CD4-positive, alpha-beta T cell (primary cell): ENCODE data around the gene ME3. TPM values are rescaled to one million over a fixed set of nuclear protein-coding genes. Genes with fewer than 3 reads are reported as not detected.

Experiments
- ATAC-seq: fragments of 200-7000 bp; cut with Tn5 transposase; one replicate; pipeline ENCODE4 v1.10.0; 2022; ENCODE audit warnings: mild to moderate bottlenecking; ENCODE audit not compliant: poor library complexity
- CTCF ChIA-PET: fragments of 350-600 bp; sonication (Branson Sonifier 250); formaldehyde crosslinking; loops from one replicate; lab custom pipeline; 2021; ENCODE audit warnings: antibody characterized with exemption, inconsistent platforms; lab: Charles Lee
- POLR2A ChIA-PET: fragments of 350-600 bp; sonication (Branson Sonifier 250); formaldehyde crosslinking; loops from one replicate; lab custom pipeline; 2021; ENCODE audit warnings: antibody characterized with exemption, inconsistent platforms; lab: Charles Lee
- DNase-seq, 14 experiments: peaks; one replicate each; pipeline ENCODE4 v3.0.0-alpha.2; 2013 to 2020; ENCODE audit warnings: mixed read lengths in 2 of 14
- H3K27ac ChIP-seq, 2 donors: one replicate each; pipeline versions ENCODE4 v1.5.1 to v1.7.0; 2013; ENCODE audit warnings: low read length in 2 of 2, low read depth in 1 of 2, mild to moderate bottlenecking in 1 of 2
- H3K27me3 ChIP-seq, 2 experiments: 1 replicate in 1 of 2; 2 replicates in 1 of 2; pipeline versions ENCODE4 v1.6.1 to v1.7.0; 2013; ENCODE audit warnings: low read length in 2 of 2, control low read depth in 1 of 2, mild to moderate bottlenecking in 1 of 2, moderate library complexity in 1 of 2; ENCODE audit not compliant: insufficient read depth in 2 of 2, control insufficient read depth in 1 of 2
- H3K36me3 ChIP-seq: one replicate; pipeline ENCODE4 v1.6.1; 2013; ENCODE audit warnings: low read length, control low read depth; ENCODE audit not compliant: insufficient read depth
- H3K4me1 ChIP-seq: one replicate; pipeline ENCODE4 v1.6.1; 2013; ENCODE audit warnings: low read length, control low read depth; ENCODE audit not compliant: insufficient read depth
- H3K4me3 ChIP-seq: one replicate; pipeline ENCODE4 v1.5.1; 2013; ENCODE audit warnings: mild to moderate bottlenecking, low read length, moderate library complexity
- H3K9me3 ChIP-seq, 2 experiments: 1 replicate in 1 of 2; 2 replicates in 1 of 2; pipeline versions ENCODE4 v1.6.1 to v1.7.0; 2013; ENCODE audit warnings: low read length in 2 of 2, mild to moderate bottlenecking in 2 of 2, control low read depth in 1 of 2, moderate library complexity in 1 of 2; ENCODE audit not compliant: control insufficient read depth in 1 of 2, insufficient read depth in 1 of 2
- H3K27ac Mint-ChIP-seq: one replicate; pipeline ENCODE4 v1.8.0; 2020; ENCODE audit warnings: mixed read lengths
- H3K27me3 Mint-ChIP-seq: one replicate; pipeline ENCODE4 v1.8.0; 2021; ENCODE audit warnings: mixed read lengths
- H3K36me3 Mint-ChIP-seq: one replicate; pipeline ENCODE4 v1.8.0; 2021; ENCODE audit warnings: low read depth, mixed read lengths
- H3K4me1 Mint-ChIP-seq: one replicate; pipeline ENCODE4 v1.8.0; 2021; ENCODE audit warnings: low read depth, mixed read lengths
- H3K4me3 Mint-ChIP-seq: one replicate; pipeline ENCODE4 v1.8.0; 2020; ENCODE audit warnings: mild to moderate bottlenecking, mixed read lengths
- H3K9me3 Mint-ChIP-seq: one replicate; pipeline ENCODE4 v1.8.0; 2020; ENCODE audit warnings: mixed read lengths
- intact Hi-C, 2 experiments: fragments of 100-400 bp; cut with DNase I in 1 of 2; cut with micrococcal nuclease in 1 of 2; formaldehyde crosslinking; loops; one replicate each; pipeline versions ENCODE4 v1.15.1 to v1.9.0; 2023 to 2025; cut with DNase I, micrococcal nuclease
- total RNA-seq, 174 experiments: library from RNA in 2 of 174; stranded (reverse) in 2 of 174; gene quantifications; one replicate each; pipeline ENCODE4 v1.2.3 and lab custom pipeline; 2021 to 2026
- TF ChIP-seq, protein P1 (sequence below): fragments of 200-600 bp; IDR thresholded peaks from one replicate; pipeline ENCODE4 v1.8.0; 2022; ENCODE audit warnings: antibody characterized with exemption, mild to moderate bottlenecking

Gene ME3
- total RNA-seq, 2 experiments from 2014 or later, result 9.1 to 10.6 TPM

DNA sequence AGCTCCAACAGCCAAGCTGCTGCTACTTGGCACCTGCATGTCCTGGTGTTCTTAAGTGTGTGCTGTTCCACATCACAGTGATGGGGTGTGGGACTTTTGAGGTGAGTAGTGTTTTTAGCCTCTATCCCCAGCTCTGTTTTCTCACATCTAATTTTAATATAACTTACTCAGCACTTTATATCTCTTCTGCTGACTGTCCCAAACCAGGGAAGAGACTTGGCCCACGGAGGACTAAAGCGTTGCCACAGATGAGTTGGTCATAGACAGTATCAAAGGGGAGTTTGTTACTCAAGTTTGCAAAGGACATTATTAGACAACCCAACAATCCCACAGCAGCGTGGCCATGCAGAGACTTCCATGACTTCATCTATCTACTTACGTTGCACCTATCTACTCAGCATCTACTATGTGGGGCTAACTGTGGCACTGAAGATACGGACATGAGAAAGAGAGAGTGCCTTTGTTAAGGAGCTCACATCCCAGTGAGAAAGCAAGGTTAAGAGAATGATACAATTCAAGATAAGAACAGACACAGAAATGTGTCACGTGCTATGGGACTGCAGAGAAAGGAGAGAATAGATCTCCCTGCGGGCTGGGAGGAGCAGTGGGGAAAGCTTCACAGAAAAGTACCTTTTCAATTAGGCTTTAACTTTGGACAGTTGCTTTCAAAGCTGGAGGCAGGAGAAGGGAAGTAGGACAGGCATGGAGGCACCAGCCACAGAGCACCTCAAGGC is 82.4 kb downstream of the ME3 start:
- Mint-ChIP-seq H3K9me3 (no peaks in the 10 kb centered on the region), H3K4me3 (no peak overlapping the region), H3K4me1 (peaks cover 14% of the 10 kb centered on the region), H3K27me3 (no peaks in the 10 kb centered on the region), H3K27ac (no peak overlapping the region), H3K36me3 (no peaks in the 10 kb centered on the region)
- H3K4me3 ChIP-seq, result no peak overlapping the region
- peaks cover 4% of the 10 kb centered on the region for H3K4me1 ChIP-seq
- no peak for DNase-seq
- POLR2A ChIA-PET, result no interaction called here
- intact Hi-C loops, result no loop called here
- no peaks in the 10 kb centered on the region for H3K36me3 ChIP-seq
- CTCF ChIA-PET, result no interaction called here
- ATAC-seq, result no peak
- TF ChIP-seq, protein P1, sequence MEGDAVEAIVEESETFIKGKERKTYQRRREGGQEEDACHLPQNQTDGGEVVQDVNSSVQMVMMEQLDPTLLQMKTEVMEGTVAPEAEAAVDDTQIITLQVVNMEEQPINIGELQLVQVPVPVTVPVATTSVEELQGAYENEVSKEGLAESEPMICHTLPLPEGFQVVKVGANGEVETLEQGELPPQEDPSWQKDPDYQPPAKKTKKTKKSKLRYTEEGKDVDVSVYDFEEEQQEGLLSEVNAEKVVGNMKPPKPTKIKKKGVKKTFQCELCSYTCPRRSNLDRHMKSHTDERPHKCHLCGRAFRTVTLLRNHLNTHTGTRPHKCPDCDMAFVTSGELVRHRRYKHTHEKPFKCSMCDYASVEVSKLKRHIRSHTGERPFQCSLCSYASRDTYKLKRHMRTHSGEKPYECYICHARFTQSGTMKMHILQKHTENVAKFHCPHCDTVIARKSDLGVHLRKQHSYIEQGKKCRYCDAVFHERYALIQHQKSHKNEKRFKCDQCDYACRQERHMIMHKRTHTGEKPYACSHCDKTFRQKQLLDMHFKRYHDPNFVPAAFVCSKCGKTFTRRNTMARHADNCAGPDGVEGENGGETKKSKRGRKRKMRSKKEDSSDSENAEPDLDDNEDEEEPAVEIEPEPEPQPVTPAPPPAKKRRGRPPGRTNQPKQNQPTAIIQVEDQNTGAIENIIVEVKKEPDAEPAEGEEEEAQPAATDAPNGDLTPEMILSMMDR, result no peak
- no peak overlapping the region for H3K27ac ChIP-seq
- no peaks in the 10 kb centered on the region for H3K27me3 ChIP-seq
- H3K9me3 ChIP-seq, result no peaks in the 10 kb centered on the region

DNA sequence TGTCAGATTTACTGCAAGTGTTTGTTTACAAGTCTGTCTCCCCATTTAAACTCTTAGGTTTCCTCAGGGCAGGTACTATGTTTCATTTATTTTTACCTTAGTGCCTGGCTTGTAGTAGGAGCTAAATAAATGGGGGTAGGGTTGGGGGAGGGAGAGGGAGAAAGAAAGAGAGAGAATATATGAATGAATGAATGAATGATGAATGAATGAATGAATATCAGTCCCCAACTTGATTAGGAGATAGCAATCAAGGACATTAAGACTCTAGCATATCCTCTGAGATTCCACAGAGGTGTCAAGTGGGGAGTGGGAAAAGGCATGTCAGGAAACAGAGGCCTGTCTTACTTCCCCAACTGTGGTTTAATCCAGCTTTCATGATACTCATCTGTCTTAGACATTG is 83.2 kb downstream of the ME3 start:
- Mint-ChIP-seq H3K4me3 (no peak overlapping the region), H3K27me3 (no peaks in the 10 kb centered on the region), H3K36me3 (no peaks in the 10 kb centered on the region), H3K9me3 (no peaks in the 10 kb centered on the region), H3K4me1 (peaks cover 14% of the 10 kb centered on the region), H3K27ac (no peak overlapping the region)
- H3K4me1 ChIP-seq, result peaks cover 4% of the 10 kb centered on the region
- DNase-seq (no peak), ATAC-seq (no peak)
- H3K27ac ChIP-seq, result no peak overlapping the region
- H3K36me3 ChIP-seq, result no peaks in the 10 kb centered on the region
- ChIA-PET CTCF (no interaction called here), POLR2A (no interaction called here)
- TF ChIP-seq, protein P1, result no peak
- intact Hi-C loops, result no loop called here
- no peak overlapping the region for H3K4me3 ChIP-seq
- no peaks in the 10 kb centered on the region for H3K27me3 ChIP-seq
- no peaks in the 10 kb centered on the region for H3K9me3 ChIP-seq

DNA sequence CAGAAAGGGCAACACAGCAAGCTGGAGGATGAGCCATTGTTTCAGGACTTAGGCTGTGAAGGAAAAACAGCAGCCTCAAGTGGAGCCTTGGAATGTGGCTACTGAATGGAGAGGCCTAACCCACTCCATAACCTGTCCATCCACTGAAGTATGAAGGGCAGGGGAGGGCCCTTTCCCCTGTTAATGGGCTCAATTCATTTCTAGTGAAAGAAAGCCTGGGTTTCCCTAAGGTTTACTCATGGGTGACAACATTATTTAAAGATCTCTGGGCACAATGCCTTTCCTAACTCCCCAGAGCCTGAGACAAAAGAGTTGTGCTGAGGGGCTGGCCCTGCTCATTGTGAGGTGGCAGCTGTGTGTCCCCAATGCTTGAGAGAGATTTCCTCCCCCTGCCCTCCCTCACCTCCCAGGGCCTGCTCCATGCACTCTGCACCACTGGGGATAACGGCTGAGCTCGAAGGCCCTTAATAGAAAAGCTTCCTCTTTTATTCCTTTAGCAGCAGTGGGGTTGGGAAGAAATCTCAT is 83.8 kb downstream of the ME3 start:
- Mint-ChIP-seq H3K4me3 (no peak overlapping the region), H3K4me1 (peaks cover 14% of the 10 kb centered on the region), H3K9me3 (no peaks in the 10 kb centered on the region), H3K36me3 (no peaks in the 10 kb centered on the region), H3K27me3 (no peaks in the 10 kb centered on the region), H3K27ac (no peak overlapping the region)
- POLR2A ChIA-PET, result no interaction called here
- intact Hi-C loops, result no loop called here
- H3K4me1 ChIP-seq, result peaks cover 4% of the 10 kb centered on the region
- H3K36me3 ChIP-seq, result no peaks in the 10 kb centered on the region
- H3K4me3 ChIP-seq, result no peak overlapping the region
- ATAC-seq (no peak), DNase-seq (no peak)
- no peak overlapping the region for H3K27ac ChIP-seq
- CTCF ChIA-PET, result no interaction called here
- TF ChIP-seq, protein P1, result no peak
- no peaks in the 10 kb centered on the region for H3K9me3 ChIP-seq
- H3K27me3 ChIP-seq, result no peaks in the 10 kb centered on the region
